ENCODE results near the gene MEGF6. TPM values are rescaled to one million over a fixed set of nuclear protein-coding genes. Genes with fewer than 3 reads are reported as not detected.

MEGF6 gene
- total RNA-seq, 2 donors from 2014 or later = 83.0 to 103 TPM

DNA sequence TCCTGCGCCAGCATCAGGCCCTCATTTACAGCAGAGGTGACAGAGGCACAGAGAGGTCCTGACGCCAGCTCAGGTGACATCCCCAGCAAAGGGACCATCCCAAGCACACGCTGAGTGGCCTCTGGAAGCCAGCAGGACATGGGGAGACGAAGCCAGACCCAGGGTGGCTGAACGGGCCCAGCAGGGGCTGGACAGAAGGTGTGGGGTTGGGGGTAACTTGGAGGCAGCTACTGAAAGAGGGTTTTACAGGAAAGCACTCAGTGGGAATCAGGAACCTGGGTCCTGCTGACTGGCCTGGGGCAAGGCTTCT lies 158.5 kb downstream of the MEGF6 start:
- H3K9me3 ChIP-seq (ENCODE audit: control insufficient read depth, low read length) = no peaks in the 10 kb centered on the region
- Mint-ChIP-seq H3K9me3 (no peaks in the 10 kb centered on the region), H3K4me3 (no peak overlapping the region), H3K27ac (no peak overlapping the region), H3K36me3 (ENCODE audit: low read depth) (peaks cover 4% of the 10 kb centered on the region), H3K27me3 (ENCODE audit: insufficient read depth) (no peaks in the 10 kb centered on the region), H3K4me1 (peaks cover 5% of the 10 kb centered on the region)
- H3K27me3 ChIP-seq (ENCODE audit: control insufficient read depth, insufficient read depth, low read length, poor library complexity, severe bottlenecking) = peaks cover 8% of the 10 kb centered on the region
- H3K27ac ChIP-seq (ENCODE audit: low read depth, low read length) = no peak overlapping the region
- DNase-seq = no peak
- no peak overlapping the region for H3K4me3 ChIP-seq (ENCODE audit: low read length)
- H3K9ac ChIP-seq (ENCODE audit: extremely low read depth, low read length, poor library complexity, severe bottlenecking) = no peak overlapping the region
- no peaks in the 10 kb centered on the region for H3K36me3 ChIP-seq (ENCODE audit: control insufficient read depth, insufficient read depth, low read length)
- 68 to 70% methylated on average over 2 to 5 of the region's 5 CpGs for WGBS, 2 experiments (ENCODE audit: insufficient coverage in 1 of 2, insufficient read length in 1 of 2)
- peaks cover 13% of the 10 kb centered on the region for H3K4me1 ChIP-seq (ENCODE audit: control insufficient read depth, insufficient read depth, low read length)
- TF ChIP-seq CTCF (conservative IDR thresholded peaks at IDR 0.05) = no peak

DNA sequence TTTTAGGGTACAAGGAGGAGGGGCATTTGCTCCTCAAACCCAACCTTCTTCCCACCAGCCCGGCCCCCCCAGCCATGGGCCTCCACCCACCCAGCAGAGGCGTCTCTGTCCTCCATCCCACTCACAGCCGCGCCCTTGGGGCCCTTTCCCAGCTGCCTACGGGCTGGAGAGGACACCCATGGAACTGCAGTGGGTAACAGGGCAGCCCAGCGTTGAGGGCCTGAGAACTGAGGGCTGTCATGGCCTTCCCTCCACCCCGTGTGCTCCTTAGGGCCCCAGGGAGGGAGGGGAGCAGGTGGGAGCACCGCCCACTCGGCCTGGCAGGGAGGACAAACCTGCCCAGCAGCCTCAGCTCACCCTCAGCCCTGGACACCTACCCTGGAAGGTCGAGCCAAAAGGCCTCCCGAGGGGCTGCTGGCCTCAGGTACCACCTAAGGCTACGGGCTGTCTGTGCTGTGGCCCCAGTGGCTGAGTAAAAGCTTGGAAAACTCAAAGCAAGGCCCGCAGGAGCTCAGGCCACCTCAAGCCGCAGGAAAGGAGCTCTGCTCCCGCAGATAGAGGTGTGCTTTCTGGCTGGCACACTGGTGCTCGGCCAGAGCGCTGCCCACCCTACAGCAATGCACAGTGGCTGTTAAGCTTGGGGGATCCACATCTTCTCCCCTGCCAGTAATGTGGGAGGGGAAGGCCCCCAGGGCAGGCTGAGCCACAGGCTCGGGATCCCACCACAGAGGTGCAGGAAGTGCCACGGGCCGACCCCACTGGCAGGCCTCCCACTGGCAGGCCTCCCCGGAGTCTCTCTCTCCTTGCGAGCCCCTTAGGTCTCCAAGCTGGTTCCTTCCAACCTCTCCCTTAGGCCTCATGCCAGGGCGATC lies 159.1 kb downstream of the MEGF6 start:
- no peak overlapping the region for H3K4me3 Mint-ChIP-seq
- H3K27ac Mint-ChIP-seq = no peak overlapping the region

GRCh38 chr1:3450983-3451382 lies 160.3 kb downstream of the MEGF6 start:
- no peaks in the 10 kb centered on the region for H3K36me3 Mint-ChIP-seq (ENCODE audit: low read depth)
- no peak for TF ChIP-seq CTCF (conservative IDR thresholded peaks at IDR 0.05)
- DNase-seq = no peak
- peaks cover 9% of the 10 kb centered on the region for H3K4me1 ChIP-seq (ENCODE audit: control insufficient read depth, insufficient read depth, low read length)
- no peaks in the 10 kb centered on the region for H3K36me3 ChIP-seq (ENCODE audit: control insufficient read depth, insufficient read depth, low read length)
- no peak overlapping the region for H3K27ac Mint-ChIP-seq
- H3K9me3 ChIP-seq (ENCODE audit: control insufficient read depth, low read length) = no peaks in the 10 kb centered on the region
- WGBS, 2 experiments (ENCODE audit: insufficient coverage in 1 of 2, insufficient read length in 1 of 2) = 86 to 92% methylated on average over 12 of the region's 12 CpGs
- H3K9ac ChIP-seq (ENCODE audit: extremely low read depth, low read length, poor library complexity, severe bottlenecking) = no peak overlapping the region
- H3K4me1 Mint-ChIP-seq = peaks cover 5% of the 10 kb centered on the region
- no peaks in the 10 kb centered on the region for H3K27me3 Mint-ChIP-seq (ENCODE audit: insufficient read depth)
- H3K27me3 ChIP-seq (ENCODE audit: control insufficient read depth, insufficient read depth, low read length, poor library complexity, severe bottlenecking) = peaks cover 8% of the 10 kb centered on the region
- H3K4me3 ChIP-seq (ENCODE audit: low read length) = no peak overlapping the region
- H3K9me3 Mint-ChIP-seq = no peaks in the 10 kb centered on the region
- no peak overlapping the region for H3K27ac ChIP-seq (ENCODE audit: low read depth, low read length)
- no peak overlapping the region for H3K4me3 Mint-ChIP-seq

More for the DNA sequence above, 159.1 kb downstream of the MEGF6 start:
- H3K27ac ChIP-seq (ENCODE audit: low read depth, low read length) = no peak overlapping the region
- no peaks in the 10 kb centered on the region for H3K36me3 ChIP-seq (ENCODE audit: control insufficient read depth, insufficient read depth, low read length)
- H3K9me3 ChIP-seq (ENCODE audit: control insufficient read depth, low read length) = no peaks in the 10 kb centered on the region
- no peak overlapping the region for H3K4me3 ChIP-seq (ENCODE audit: low read length)
- 84 to 87% methylated on average over 13 to 23 of the region's 23 CpGs for WGBS, 2 experiments (ENCODE audit: insufficient coverage in 1 of 2, insufficient read length in 1 of 2)
- peaks cover 13% of the 10 kb centered on the region for H3K4me1 ChIP-seq (ENCODE audit: control insufficient read depth, insufficient read depth, low read length)
- TF ChIP-seq CTCF (conservative IDR thresholded peaks at IDR 0.05) = no peak
- no peak overlapping the region for H3K9ac ChIP-seq (ENCODE audit: extremely low read depth, low read length, poor library complexity, severe bottlenecking)
- no peak for DNase-seq
- peaks cover 8% of the 10 kb centered on the region for H3K27me3 ChIP-seq (ENCODE audit: control insufficient read depth, insufficient read depth, low read length, poor library complexity, severe bottlenecking)
- H3K36me3 Mint-ChIP-seq (ENCODE audit: low read depth) = peaks cover 2% of the 10 kb centered on the region
- H3K9me3 Mint-ChIP-seq = no peaks in the 10 kb centered on the region
- no peaks in the 10 kb centered on the region for H3K27me3 Mint-ChIP-seq (ENCODE audit: insufficient read depth)
- peaks cover 5% of the 10 kb centered on the region for H3K4me1 Mint-ChIP-seq
